GM12875 (cell line): ENCODE measurements around the gene ZNF3.

Experiments
- H3K4me3 ChIP-seq: one replicate; pipeline ENCODE4 v1.5.1; 2011; ENCODE audit warnings: low read depth, low read length, control low read depth
- CTCF ChIP-seq: IDR thresholded peaks from 2 replicates; pipeline ENCODE4 v1.5.1; 2011; ENCODE audit warnings: low read depth, mild to moderate bottlenecking, control low read depth, inconsistent platforms, low read length, moderate library complexity, borderline replicate concordance; ENCODE audit not compliant: insufficient read depth

ZNF3 gene

DNA sequence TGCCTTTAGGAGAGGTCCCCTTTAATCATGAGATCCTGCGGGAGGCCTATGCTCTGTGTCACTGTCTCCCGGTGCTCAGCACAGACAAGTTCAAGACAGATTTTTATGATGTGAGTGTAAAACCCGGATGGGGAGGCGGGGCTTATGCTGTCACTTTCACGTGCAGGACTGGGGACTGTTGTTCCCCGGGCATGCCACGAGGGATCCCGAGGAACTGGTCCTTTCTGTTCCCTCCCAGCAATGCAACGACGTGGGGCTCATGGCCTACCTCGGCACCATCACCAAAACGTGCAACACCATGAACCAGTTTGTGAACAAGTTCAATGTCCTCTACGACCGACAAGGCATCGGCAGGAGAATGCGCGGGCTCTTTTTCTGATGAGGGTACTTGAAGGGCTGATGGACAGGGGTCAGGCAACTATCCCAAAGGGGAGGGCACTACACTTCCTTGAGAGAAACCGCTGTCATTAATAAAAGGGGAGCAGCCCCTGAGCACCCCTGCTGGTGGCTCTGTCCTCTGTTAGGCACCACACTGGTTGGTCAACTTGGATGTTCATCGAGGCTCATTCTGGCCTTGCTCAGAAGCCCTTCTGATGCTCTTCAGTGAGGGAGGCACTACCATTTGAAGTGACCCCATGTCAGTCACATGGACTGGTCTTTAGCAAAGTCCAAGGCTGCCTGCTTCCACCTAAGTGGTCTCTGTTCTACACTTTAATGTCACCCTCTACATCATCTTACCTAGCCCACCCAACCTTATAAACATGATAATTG, 10.1 kb upstream of the ZNF3 start:
- TF ChIP-seq CTCF = no peak
- no peak overlapping the region for H3K4me3 ChIP-seq

GRCh38 chr7:100090527-100091410, 9.2 kb upstream of the ZNF3 start:
- no peak overlapping the region for H3K4me3 ChIP-seq

GRCh38 chr7:100089458-100090196, 8.1 kb upstream of the ZNF3 start:
- TF ChIP-seq CTCF = no peak

More at GRCh38 chr7:100090527-100091410, 9.2 kb upstream of the ZNF3 start:
- TF ChIP-seq CTCF = no peak

GRCh38 chr7:100088621-100089457, 7.3 kb upstream of the ZNF3 start, which contains the start of gene COPS6:
COPS6 (plus strand) TSS chr7:100088969; CDS start chr7:100088991, 22 bp downstream.
- no peak for TF ChIP-seq CTCF
- H3K4me3 ChIP-seq = peak within 1 kb of the TSS; percentile 97

More at GRCh38 chr7:100089458-100090196, 8.1 kb upstream of the ZNF3 start:
- H3K4me3 ChIP-seq = peak overlapping the region; percentile 97

DNA sequence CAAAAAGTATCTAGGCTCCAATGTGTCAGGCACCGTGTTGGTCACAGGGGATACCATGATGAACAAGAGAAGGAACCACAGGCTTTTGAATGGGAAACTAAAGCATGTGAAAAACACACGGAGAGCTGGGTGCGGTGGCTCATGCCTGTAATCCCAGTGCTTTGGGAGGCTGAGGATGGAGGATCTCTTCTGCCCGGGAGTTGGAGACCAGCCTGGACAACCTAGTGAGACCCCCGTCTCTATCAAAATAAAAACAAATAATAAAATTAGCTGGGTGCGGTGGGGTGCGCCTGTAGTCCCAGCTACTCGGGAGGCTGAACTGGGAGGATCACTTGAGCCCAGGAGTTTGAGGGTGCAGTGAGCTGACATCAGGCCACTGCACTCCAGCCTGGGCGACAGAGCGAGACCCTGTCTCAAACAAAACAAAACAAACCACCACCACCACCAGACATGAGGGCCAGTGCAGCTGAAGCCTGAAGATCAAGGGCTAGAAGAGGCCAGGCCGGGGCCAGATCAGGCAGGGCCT, 6.6 kb upstream of the ZNF3 start:
- TF ChIP-seq CTCF = no peak
- peak overlapping the region; percentile 97 for H3K4me3 ChIP-seq
